ENCODE measurements around the gene THSD7A. TPM values are rescaled to one million over a fixed set of nuclear protein-coding genes. Genes with fewer than 3 reads are reported as not detected.

Gene THSD7A
- total RNA-seq, 1 experiment from 2014 or later, result 0.68 TPM

- TF ChIP-seq ZNF121 (CRISPR knock-in tag; IDR thresholded peaks at IDR 0.05) (no peak), MXD4 (CRISPR knock-in tag; IDR thresholded peaks at IDR 0.05; ENCODE audit: borderline replicate concordance) (no peak), ZNF396 (CRISPR knock-in tag; IDR thresholded peaks at IDR 0.05; ENCODE audit: borderline replicate concordance) (no peak)
Observed at GRCh38 chr7:11726794-11727155, 105.2 kb downstream of the THSD7A start (continued).

- ATAC-seq (no peak), DNase-seq (ENCODE audit: low spot score) (no peak)
- Mint-ChIP-seq H3K27ac (no peak overlapping the region; the same call in 1 of the 2 replicates), H3K27me3 (ENCODE audit: low read depth) (no peaks in the 10 kb centered on the region), H3K36me3 (no peaks in the 10 kb centered on the region), H3K4me3 (no peak overlapping the region), H3K9me3 (no peaks in the 10 kb centered on the region), H3K4me1 (no peaks in the 10 kb centered on the region; the same call in 1 of the 2 replicates)
- ChIA-PET CTCF (no interaction called here), POLR2A (no interaction called here)
- TF ChIP-seq PRRX2 (CRISPR knock-in tag; IDR thresholded peaks at IDR 0.05) (no peak), HMGA2 (CRISPR knock-in tag; IDR thresholded peaks at IDR 0.05) (no peak), ZBTB43 (CRISPR knock-in tag; IDR thresholded peaks at IDR 0.05) (no peak), CBFB (CRISPR knock-in tag; IDR thresholded peaks at IDR 0.05; ENCODE audit: low read depth) (no peak), NFYB (CRISPR knock-in tag; conservative IDR thresholded peaks at IDR 0.05; ENCODE audit: low read depth) (no peak), ETV6 (CRISPR knock-in tag; IDR thresholded peaks at IDR 0.05) (no peak), SP1 (CRISPR knock-in tag; conservative IDR thresholded peaks at IDR 0.05) (no peak), NR3C1 (CRISPR knock-in tag; conservative IDR thresholded peaks at IDR 0.05; ENCODE audit: low read depth) (no peak), GABPB1 (CRISPR knock-in tag; IDR thresholded peaks at IDR 0.05) (no peak), RORB (CRISPR knock-in tag; IDR thresholded peaks at IDR 0.05) (no peak), MLX (CRISPR knock-in tag; IDR thresholded peaks at IDR 0.05) (no peak), NR1H2 (CRISPR knock-in tag; IDR thresholded peaks at IDR 0.05) (no peak), CDX4 (CRISPR knock-in tag; IDR thresholded peaks at IDR 0.05; ENCODE audit: borderline replicate concordance) (no peak), ESRRA (CRISPR knock-in tag; IDR thresholded peaks at IDR 0.05; ENCODE audit: borderline replicate concordance) (no peak), RELA (CRISPR knock-in tag; IDR thresholded peaks at IDR 0.05; ENCODE audit: borderline replicate concordance) (no peak), SMAD4 (CRISPR knock-in tag; IDR thresholded peaks at IDR 0.05) (no peak), CTCF (IDR thresholded peaks at IDR 0.05) (no peak), ELF4 (CRISPR knock-in tag; IDR thresholded peaks at IDR 0.05; ENCODE audit: low read depth) (no peak), TCF7 (CRISPR knock-in tag; IDR thresholded peaks at IDR 0.05; ENCODE audit: low read depth) (no peak)
Observed at GRCh38 chr7:11726001-11726793, 105.8 kb downstream of the THSD7A start.
